PFSK-1 (cell line): ENCODE measurements around the gene NCK2.

Source experiments
- FOXP2 ChIP-seq: optimal IDR thresholded peaks from 2 replicates; pipeline ENCODE3; 2011; ENCODE audit warnings: borderline replicate concordance, control low read depth, inconsistent platforms; ENCODE audit not compliant: insufficient read depth; ENCODE audit errors: extremely low read length, extremely low read depth
- POLR2AphosphoS5 ChIP-seq: IDR thresholded peaks from 2 replicates; pipeline ENCODE4 v1.6.1; 2012; ENCODE audit warnings: low read depth, mild to moderate bottlenecking, control low read depth, low read length, moderate library complexity
- SIN3A ChIP-seq: IDR thresholded peaks from 2 replicates; pipeline ENCODE4 v1.6.1; 2012; ENCODE audit warnings: mild to moderate bottlenecking, low read length, moderate library complexity, borderline replicate concordance; ENCODE audit not compliant: insufficient read depth
- TAF1 ChIP-seq: IDR thresholded peaks from 2 replicates; pipeline ENCODE4 v1.6.1; 2012; ENCODE audit warnings: low read length, control low read depth, borderline replicate concordance; ENCODE audit not compliant: insufficient read depth
- TF ChIP-seq, protein P1 (sequence below), 2 experiments: IDR thresholded peaks; 2 replicates each; pipeline versions ENCODE4 v1.6.1 to v1.8.0; 2011 to 2012; ENCODE audit warnings: low read depth in 2 of 2, low read length in 2 of 2, control low read depth in 1 of 2, inconsistent platforms in 1 of 2, mild to moderate bottlenecking in 1 of 2, moderate library complexity in 1 of 2; ENCODE audit not compliant: insufficient read depth in 1 of 2

DNA sequence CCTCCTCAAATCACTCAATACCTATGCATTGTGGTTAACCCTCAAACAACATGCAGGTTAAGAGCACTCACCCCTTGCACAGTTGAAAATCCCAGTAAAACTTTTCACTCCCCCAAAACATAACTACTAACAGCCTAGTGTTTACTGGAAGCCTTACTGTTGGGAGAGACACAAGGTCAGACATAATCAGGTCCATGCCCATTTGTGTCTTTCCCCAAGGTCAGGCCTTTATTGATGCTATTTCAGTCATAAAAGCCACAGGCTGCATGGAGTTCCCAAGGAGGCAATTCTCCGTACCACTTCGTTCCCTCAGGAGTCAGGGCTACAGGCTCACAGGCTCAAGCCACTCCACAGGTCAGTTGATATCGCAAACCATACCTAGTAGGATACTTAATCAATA lies 180.2 kb downstream of the NCK2 start:
- TF ChIP-seq, protein P1, sequence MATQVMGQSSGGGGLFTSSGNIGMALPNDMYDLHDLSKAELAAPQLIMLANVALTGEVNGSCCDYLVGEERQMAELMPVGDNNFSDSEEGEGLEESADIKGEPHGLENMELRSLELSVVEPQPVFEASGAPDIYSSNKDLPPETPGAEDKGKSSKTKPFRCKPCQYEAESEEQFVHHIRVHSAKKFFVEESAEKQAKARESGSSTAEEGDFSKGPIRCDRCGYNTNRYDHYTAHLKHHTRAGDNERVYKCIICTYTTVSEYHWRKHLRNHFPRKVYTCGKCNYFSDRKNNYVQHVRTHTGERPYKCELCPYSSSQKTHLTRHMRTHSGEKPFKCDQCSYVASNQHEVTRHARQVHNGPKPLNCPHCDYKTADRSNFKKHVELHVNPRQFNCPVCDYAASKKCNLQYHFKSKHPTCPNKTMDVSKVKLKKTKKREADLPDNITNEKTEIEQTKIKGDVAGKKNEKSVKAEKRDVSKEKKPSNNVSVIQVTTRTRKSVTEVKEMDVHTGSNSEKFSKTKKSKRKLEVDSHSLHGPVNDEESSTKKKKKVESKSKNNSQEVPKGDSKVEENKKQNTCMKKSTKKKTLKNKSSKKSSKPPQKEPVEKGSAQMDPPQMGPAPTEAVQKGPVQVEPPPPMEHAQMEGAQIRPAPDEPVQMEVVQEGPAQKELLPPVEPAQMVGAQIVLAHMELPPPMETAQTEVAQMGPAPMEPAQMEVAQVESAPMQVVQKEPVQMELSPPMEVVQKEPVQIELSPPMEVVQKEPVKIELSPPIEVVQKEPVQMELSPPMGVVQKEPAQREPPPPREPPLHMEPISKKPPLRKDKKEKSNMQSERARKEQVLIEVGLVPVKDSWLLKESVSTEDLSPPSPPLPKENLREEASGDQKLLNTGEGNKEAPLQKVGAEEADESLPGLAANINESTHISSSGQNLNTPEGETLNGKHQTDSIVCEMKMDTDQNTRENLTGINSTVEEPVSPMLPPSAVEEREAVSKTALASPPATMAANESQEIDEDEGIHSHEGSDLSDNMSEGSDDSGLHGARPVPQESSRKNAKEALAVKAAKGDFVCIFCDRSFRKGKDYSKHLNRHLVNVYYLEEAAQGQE (IDR thresholded peaks at IDR 0.05; ENCODE audit: insufficient read depth in 1 of 2, low read depth in 2 of 2, low read length in 2 of 2), result no peak
- TF ChIP-seq SIN3A (no peak), POLR2AphosphoS5 (no peak), TAF1 (no peak), FOXP2 (no peak)
